Subcutaneous adipose tissue (tissue), 4 donors: ENCODE results near the gene NEU3. TPM values are rescaled to one million over a fixed set of nuclear protein-coding genes. Genes with fewer than 3 reads are reported as not detected.

Experiments
- total RNA-seq, 4 donors: library from RNA; depleted of rRNA; stranded (reverse); fragments of >200 nt; gene quantifications; one replicate each; pipeline ENCODE4 v1.1.0, GENCODE V29; 2016
- TF ChIP-seq, protein P1 (sequence below): fragments of 450-650 bp; IDR thresholded peaks from one replicate; pipeline ENCODE4 v1.5.1; 2016; ENCODE audit warnings: low read depth, mild to moderate bottlenecking, control low read depth, antibody characterized with exemption, moderate library complexity

NEU3 gene
- total RNA-seq, 4 donors from 2014 or later: 7.9 to 16.5 (median 9.9) TPM

DNA sequence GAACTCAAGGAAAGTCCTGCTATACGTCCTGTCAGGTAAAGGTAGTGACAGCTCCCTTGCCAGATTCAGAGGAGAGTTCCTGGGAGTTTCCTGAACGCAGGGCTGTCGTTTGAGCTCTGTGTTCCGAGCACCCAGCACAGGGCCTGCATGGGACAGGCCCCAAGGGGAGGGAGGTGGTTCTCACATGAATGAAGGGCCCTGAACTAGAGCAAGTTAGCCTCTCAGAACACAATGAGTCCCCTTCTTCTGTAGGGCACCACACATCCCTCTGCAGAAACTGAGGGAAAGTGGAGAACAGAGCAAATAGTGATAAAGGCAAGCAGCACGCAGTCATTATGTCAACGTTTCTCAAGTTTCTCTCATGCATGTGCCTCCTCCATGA is 35.3 kb downstream of the NEU3 start:
- TF ChIP-seq, protein P1, sequence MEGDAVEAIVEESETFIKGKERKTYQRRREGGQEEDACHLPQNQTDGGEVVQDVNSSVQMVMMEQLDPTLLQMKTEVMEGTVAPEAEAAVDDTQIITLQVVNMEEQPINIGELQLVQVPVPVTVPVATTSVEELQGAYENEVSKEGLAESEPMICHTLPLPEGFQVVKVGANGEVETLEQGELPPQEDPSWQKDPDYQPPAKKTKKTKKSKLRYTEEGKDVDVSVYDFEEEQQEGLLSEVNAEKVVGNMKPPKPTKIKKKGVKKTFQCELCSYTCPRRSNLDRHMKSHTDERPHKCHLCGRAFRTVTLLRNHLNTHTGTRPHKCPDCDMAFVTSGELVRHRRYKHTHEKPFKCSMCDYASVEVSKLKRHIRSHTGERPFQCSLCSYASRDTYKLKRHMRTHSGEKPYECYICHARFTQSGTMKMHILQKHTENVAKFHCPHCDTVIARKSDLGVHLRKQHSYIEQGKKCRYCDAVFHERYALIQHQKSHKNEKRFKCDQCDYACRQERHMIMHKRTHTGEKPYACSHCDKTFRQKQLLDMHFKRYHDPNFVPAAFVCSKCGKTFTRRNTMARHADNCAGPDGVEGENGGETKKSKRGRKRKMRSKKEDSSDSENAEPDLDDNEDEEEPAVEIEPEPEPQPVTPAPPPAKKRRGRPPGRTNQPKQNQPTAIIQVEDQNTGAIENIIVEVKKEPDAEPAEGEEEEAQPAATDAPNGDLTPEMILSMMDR: no peak

DNA sequence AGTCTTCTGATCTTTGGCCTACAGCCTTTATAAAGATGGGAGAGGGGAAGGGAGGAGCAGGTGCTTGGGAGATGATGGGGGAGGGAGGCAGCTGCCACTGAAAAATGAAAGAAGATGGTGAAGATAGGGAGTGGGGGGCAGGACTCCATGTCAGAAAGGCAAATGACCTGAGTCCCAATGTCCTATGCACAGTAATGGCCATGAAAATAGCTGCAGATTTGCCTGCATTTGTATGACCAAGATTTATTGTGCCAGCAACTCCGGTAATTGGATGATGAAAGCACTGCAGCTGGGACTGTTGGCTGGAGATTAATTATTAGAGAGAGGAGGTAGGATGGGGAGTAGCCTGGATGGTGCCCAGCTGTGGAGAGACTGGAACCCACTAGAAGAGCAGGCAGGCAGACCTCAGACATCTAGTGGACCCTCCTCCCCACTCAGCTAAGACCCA is 36.1 kb downstream of the NEU3 start:
- TF ChIP-seq, protein P1: no peak

DNA sequence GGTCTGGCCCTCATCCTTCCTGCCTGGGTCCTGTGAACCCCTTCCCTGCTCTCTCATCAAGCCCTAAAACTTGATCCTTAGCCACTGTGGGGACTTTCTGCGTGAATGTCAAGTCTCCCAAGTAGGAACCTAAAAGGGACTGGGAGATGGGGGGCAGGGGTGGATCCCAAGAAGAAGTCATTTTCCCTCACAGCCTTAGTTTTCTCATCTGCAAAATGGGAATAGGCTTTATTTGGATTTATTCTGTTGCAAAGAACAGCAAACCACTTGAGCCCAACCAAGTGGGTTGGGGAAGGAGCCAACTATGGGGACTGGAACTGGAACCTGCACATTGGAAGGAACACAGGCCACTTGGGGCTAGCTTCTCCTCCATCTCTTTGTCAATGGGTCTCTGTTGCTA is 36.8 kb downstream of the NEU3 start:
- TF ChIP-seq, protein P1: no peak

DNA sequence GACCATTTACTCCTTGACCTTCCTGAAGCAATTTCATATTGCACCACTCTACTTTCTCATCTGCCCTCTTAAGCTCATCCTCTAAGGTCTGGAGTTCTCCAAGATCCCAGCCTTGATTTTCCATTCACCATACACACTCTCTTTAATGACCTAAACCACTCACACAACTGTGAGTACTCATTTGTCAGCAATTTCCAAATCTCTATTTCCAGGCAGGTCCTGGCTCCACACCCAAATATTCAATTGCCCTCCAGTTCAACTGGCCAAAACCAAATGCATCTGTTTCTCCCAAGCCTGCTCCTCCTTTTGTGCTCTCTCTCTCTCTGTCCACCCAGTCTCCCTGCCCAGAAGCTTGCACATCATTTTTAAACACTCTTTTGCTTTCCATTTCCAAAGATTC is 39.6 kb downstream of the NEU3 start:
- TF ChIP-seq, protein P1: no peak

DNA sequence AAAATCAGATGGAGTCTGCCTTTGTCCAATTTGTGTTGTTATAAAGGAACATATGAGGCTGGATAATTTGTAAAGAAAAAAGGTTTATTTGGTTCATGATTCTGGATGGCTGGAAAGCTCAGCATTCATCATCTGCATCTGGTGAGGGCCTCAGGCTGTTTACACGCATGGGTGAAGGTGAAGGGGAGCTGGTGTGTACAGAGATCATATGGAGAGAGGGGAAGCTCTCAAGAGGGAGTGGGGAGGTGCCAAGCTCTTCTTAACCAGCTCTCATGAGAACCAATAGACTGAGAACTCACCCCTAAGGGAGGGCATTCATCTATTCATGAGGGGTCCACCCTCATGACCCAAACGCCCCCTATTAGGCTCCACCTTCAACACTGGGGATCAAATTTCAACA is 40.0 kb downstream of the NEU3 start:
- TF ChIP-seq, protein P1: no peak

DNA sequence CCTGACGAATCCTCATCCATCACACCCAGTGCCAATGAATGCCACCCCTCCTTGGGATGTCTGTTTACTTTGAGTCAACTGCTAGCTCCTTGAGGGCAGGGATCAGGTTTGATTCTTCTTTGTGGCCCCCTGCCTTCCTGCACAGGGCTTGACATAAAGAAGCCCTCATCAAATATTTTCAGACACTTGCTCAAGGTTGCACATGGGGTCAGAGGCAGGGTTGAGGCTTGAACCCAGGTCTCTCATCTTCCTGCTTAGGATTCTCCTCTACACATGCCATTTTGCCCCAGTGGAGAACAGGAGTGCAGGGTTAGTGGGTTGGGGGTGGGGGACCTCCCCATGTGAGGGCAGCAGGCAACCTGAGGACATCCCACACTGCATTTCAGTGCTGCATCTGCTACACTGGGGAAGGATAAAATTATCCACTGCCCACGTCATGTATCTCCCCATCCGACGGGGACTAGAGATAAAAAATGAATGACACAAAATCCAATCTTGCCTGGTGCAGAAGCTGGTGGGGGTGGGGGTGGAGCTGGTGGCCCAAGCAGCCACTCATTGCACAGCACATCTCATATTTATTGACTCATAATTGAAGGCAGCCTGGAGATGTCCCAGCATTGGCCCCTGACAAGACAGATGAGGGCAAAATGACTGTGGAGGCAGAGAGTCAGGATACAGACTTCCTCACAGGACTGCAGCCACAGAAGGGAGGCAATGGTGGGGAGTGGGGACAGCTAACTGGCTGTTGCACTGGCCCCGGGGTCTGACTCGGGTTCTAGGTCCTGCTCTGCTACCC is 41.3 kb downstream of the NEU3 start:
- TF ChIP-seq, protein P1: no peak

DNA sequence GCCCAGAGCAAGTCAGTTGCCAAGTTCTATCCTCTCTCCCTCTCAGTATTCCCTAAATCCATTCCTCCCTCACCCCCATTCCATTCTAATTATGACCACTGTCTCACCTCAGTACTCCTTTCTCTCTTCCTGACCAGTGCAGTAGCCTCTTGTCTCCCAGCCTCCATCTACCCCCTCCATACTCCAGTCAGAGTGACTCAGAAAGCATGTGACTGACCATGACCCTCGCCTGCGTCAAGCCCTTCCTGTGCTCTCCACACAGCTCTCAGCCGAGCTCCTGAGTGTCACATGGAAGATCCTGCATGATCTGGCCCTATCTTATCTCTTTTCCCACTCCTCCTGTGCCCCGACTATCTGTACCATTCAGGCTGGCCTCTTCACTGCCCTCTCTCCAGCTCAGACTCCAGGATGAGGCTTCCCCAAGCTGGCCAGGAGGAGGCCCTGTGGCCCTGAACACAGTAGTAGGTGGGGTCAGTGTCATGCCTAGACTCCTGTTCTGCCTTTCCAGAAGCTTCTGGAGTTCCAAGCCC is 42.6 kb downstream of the NEU3 start:
- TF ChIP-seq, protein P1: no peak
